Inflammatory macrophage treated with lipopolysaccharide for 4 hours (primary cell): ENCODE results near the gene NOM1.

Experiments used
- DNase-seq: peaks from one replicate; pipeline ENCODE4 v3.0.0-alpha.2; 2020

The NOM1 gene

DNA sequence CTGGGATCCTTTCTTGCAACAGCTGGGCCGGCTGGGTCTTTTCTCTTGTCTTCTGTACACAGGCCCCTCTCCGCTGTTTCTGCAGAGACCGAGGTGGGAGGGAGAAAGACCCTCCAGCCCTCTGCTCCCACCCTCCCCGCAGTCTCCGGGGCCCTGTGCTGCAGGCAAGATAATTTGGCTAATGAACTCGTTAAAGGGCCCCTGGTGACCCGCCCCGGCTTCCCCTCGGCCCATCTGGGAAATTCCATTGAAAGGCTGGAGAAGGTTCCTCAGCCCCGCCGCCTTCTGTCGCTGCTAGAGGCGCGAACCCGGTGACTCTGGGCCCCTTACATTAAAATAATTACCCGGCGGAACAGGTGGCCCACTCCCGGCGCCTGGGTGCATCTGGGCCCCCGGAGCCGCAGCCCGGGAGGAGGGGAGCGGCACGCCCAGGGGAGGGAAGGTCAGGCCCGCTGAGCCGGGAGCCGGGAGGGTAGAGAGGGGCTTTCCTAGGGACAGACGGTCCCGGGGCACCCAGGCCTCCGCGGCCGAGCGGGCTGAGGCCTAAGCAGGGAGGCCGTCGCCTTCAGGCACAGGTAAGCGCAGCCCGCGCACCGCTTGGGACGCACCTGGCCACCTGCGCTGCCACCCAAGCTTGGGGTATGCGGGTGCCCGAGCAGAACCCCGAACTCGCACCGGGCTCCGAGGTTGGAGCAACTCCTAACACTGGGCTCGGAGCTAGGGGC is 68.3 kb downstream of the NOM1 start:
- DNase-seq = no peak

DNA sequence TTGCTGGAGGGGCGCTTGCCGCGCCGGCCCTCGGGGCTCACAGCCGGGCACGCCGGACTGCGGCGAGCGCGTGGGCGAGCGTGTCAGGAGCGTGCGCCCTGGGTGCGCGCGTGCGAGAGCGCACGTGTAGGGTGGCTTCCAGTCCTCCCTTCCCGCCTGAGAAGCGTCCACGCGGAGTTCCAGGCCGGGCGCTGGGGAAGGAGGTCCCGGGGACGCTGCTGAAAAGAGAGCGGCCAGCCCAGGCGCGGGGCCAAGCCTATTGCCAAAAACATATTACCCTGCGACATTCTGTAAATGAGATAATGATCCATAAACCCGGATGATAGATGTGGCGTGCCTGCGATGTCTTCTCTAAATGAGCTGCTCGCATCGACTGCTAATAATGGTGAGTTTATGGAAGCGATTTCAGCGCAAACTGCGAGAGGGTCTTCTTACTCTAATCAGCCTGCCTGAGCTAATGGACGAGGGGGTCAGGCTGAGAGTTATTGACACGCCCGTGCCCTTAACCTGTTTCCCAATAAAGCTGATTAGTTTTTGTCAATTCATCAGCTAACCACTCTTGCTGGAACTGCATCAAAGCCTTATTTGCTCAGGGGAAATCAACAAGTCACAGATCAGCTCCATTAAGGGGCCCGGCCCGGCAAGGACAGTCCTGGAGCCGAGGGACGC is 69.0 kb downstream of the NOM1 start:
- DNase-seq = no peak

DNA sequence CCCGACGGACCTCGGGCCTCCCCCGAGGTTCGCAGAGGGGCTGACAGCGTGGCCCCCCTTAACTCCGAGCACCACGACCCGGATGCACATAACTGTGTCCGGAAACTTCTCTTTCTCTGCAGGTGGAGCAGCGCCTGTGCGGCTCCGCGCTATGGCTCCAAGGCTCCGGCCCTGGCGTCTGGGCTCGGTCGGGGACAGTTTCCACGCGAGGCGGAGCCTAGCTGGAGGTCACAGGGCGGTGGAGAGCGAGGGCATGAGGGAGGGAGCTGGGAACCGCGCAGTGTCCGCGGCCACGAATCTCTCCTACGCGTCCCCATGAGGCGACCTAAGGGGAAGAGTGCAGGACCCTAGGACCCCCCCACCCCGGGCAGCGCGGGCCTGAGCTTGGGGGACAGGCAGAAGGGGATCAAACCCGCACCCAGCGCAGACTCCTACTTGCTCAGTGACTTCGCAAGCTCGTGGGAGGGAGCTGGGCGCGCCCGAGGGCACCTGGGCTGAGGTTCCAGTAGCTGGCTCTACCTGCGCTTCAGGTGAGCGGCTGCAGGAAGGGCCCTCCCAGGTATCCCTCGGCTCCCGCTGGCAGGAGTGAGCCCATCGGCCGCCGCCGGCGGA is 69.6 kb downstream of the NOM1 start:
- no peak for DNase-seq

DNA sequence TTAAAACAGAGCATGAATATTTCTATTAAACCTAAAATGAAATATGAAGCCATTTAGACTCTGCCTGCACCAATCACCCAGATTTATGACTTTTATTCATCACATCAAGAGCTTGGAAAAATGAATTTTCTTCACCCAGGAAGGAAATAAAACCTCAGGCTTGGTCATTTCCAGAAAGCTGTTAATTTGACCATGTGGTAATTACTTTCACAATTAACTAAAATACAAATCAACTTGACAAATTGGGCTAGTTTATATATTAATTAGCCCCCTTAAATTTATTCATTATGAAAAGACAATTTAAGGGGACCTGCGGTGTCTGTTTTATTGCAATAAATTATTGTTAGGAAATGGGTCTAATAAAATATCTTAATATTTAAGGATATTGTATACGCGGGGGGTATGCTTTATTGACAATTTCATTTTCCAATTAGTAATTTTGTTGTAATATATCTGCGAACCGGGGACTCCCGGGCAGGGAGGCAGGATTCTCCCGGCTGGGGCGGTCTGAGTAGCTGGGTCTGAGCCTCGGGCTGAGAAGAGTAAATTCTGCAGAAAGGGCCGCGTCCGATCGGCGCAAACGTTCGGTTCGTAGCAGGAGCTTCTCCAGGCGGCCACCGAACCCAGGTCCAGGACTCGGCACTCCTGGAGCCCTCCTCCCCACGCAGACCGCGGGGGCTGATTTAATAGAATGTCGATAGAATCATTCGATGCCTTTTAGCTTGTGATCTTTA is 70.4 kb downstream of the NOM1 start:
- DNase-seq = no peak

DNA sequence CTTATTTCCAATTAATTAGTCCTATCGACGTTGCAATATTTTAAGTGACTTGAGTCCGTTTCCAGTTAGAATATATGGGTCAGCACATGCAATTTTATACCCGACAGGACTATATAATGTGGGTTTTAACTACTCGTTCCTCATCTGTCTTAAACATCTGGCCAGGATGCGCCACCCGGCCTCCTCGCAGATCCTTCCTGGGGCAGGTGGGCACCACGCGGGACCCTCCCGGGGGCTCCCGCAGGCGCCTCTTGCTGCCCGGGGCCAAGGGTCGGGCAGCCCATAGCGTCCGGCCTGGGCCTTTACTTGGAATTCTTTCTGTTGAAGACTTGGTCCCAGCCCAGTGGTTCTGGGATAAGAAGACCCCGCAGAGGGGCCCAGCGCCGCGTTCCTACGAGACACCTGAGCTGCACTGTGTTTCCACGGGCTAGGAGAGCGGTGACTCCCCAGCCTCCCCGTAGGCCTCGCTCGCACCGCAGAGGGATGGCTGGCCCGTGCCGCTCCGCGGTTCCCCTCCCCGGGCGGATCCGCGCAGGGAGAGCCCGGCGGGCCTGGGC is 71.1 kb downstream of the NOM1 start:
- no peak for DNase-seq

DNA sequence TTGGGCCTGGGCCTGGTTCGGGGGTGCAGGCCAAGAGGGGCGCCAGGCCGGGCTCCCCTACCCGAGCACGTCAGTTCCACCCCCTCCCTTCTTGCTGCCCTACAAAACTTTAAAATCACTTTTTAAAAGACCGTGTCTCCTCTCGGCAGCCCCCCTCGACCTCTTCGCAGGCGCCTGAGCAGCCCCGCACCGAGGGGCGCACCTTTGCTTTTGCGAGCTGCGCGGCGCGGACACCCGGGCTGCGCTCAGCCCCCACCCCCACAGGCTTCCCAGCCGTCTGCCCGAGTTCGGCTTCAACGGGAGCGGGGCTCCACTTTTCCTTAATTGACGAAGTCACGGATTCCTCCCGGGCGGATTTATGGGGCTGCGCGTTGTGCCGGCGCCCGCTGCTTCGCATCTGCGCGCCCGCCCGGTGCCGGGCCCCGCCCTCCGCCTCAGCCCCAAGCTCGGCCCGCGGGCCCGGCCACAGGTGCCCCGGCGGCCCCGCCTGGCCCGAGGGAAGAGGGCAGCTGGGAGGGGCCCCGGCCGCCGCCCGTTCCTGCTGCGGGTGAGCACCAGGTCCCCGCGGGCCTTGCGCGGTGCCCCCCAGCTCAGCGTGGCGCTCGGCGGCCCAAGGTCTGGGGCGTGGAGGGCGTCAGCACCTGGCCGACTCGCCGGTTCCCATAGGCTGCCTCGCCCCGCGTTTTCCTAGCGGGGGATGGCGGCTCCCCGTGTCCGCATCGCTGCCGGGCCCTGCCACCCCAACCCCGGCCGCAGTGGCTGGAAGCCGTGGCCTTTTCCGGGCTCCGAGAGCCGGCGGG is 71.8 kb downstream of the NOM1 start:
- no peak for DNase-seq

DNA sequence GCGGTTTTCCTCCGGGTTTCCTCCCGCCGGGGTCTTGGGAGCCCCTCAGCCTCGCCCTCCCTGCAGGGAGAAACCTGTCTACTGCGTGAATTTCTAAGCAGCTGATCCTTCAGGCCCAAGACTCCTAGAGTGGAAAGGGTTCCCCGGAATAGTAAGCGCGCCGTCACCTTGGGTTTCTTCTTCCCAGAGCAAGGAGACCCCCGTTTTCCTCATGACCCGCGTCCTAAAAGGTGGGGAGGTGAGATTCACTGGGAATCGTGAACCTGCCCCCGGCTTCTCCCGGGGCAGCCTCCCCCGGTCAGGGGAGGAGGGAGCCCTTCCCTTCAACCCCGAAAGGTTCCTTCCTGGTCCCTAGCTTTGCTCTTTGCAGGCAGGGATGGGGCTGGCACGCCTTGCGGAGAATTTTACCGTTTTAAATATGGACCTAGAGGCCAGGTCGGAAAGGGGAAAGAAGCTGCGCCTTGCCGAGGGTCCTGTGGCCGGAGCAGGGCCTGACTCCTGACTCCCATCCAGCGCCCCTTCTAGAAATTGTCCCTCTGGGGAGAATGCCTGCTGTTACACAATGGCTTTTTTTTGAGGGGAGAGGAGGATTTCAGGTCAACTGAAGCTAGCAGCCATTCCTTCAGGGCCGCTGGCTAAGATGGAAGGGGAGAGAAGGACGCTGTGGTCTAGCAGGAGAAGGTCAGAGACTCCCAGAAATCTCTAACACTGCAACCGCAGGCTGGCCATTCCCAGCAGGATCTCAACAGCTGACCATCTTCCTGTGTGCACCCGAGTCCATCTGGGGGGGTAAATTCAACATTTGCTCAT is 72.6 kb downstream of the NOM1 start:
- DNase-seq = no peak
